ENCODE data around the gene FRY.

Gene FRY

GRCh38 chr13:32176696-32177095 is 145.1 kb downstream of the FRY start:
- TF ChIP-seq, protein P1, sequence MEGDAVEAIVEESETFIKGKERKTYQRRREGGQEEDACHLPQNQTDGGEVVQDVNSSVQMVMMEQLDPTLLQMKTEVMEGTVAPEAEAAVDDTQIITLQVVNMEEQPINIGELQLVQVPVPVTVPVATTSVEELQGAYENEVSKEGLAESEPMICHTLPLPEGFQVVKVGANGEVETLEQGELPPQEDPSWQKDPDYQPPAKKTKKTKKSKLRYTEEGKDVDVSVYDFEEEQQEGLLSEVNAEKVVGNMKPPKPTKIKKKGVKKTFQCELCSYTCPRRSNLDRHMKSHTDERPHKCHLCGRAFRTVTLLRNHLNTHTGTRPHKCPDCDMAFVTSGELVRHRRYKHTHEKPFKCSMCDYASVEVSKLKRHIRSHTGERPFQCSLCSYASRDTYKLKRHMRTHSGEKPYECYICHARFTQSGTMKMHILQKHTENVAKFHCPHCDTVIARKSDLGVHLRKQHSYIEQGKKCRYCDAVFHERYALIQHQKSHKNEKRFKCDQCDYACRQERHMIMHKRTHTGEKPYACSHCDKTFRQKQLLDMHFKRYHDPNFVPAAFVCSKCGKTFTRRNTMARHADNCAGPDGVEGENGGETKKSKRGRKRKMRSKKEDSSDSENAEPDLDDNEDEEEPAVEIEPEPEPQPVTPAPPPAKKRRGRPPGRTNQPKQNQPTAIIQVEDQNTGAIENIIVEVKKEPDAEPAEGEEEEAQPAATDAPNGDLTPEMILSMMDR (IDR thresholded peaks at IDR 0.05; ENCODE audit: insufficient read depth, low read depth, low read length, missing control alignments) = no peak
- H3K4me3 ChIP-seq (ENCODE audit: low read depth, low read length) = no peak overlapping the region
- DNase-seq (ENCODE audit: low read depth) = no peak

DNA sequence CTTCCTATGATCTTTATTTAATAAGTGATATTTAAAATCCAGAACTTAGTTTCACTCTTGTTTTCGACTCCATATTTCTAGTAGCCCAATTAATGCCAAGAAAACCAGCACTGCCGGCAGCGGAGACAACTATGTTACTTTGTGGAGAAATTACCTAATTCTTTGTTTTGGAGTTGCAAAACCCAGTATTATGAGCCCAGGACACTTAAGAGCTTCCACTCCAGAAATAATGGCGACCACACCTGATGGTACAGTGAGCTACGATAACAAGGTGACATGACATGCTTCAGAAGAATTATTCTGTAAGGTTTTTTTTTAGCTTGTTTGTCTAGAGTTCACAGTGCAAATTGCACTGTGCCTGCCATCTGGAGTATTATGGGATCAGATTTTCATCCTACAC is 147.2 kb downstream of the FRY start:
- no peak for DNase-seq (ENCODE audit: low read depth)
- TF ChIP-seq, protein P1 (IDR thresholded peaks at IDR 0.05; ENCODE audit: insufficient read depth, low read depth, low read length, missing control alignments) = no peak
- no peak overlapping the region for H3K4me3 ChIP-seq (ENCODE audit: low read depth, low read length)

DNA sequence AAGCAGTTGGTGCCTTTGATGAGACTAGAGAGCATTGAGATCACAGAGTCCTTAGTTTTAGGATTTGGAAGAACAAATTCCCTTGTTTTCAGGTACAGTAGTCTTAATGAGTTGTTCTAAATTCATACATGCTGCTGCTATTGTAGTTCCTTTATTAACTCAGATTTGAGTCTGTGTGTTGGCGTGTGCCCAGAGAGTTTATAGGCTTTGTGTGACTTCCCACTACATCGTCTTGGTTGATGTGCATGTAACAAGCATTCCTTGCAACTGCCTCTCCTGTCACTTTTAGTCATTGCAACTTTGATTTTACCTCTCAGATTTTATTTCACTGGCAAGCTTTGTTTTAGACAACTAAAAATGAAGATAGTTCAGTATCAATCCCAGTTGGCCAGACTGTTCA is 148.1 kb downstream of the FRY start:
- H3K4me3 ChIP-seq (ENCODE audit: low read depth, low read length) = no peak overlapping the region
- no peak for DNase-seq (ENCODE audit: low read depth)
- TF ChIP-seq, protein P1 (IDR thresholded peaks at IDR 0.05; ENCODE audit: insufficient read depth, low read depth, low read length, missing control alignments) = no peak

- no peak for DNase-seq (ENCODE audit: low read depth)
- TF ChIP-seq, protein P1 (IDR thresholded peaks at IDR 0.05; ENCODE audit: insufficient read depth, low read depth, low read length, missing control alignments) = no peak
- H3K4me3 ChIP-seq (ENCODE audit: low read depth, low read length) = no peak overlapping the region
Observed at GRCh38 chr13:32187651-32188050, 156.1 kb downstream of the FRY start.

GRCh38 chr13:32191452-32191998 is 160.0 kb downstream of the FRY start:
- TF ChIP-seq, protein P1 (IDR thresholded peaks at IDR 0.05; ENCODE audit: insufficient read depth, low read depth, low read length, missing control alignments) = no peak
- H3K4me3 ChIP-seq (ENCODE audit: low read depth, low read length) = no peak overlapping the region

DNA sequence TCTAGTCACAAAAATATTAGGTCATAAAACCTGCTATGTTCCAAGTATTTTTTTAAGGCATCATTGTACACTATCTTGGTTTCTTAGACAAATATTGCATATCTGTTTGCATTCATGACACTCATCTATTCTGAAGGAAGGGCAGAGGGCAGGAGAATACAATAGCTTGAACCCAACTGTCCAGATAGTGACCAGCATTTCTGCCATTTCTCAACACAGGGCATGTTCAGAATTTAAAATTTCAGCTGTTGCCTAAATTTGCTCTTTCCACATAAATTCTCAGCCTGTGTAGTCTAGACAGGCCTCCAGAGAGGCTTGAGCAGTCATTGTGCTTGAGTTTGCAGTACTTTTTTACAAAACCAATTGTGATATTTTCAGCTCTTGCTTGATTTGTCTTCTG is 164.1 kb downstream of the FRY start:
- H3K4me3 ChIP-seq (ENCODE audit: low read depth, low read length) = no peak overlapping the region
- no peak for DNase-seq (ENCODE audit: low read depth)
- TF ChIP-seq, protein P1 (IDR thresholded peaks at IDR 0.05; ENCODE audit: insufficient read depth, low read depth, low read length, missing control alignments) = no peak

More at GRCh38 chr13:32191452-32191998, 160.0 kb downstream of the FRY start:
- no peak for DNase-seq (ENCODE audit: low read depth)

DNA sequence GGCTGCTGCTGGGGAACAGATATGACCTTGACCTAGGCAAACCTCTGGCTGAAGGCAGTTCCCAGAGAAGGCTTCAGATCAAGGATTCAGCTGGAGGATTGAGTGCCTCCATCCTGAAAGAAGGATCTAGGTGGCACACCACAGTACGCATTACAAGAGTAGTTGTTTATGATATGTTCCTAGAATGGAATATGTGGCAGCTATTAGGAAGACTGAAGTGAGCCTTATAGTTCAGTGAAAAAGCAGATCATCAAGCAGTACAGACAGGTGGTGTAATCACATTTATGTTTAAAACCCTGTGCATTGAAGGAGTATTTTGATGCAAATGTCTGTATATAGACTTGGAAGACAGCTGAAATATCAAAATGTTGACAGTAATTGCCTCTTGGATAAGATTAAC is 167.6 kb downstream of the FRY start:
- TF ChIP-seq, protein P1 (IDR thresholded peaks at IDR 0.05; ENCODE audit: insufficient read depth, low read depth, low read length, missing control alignments) = no peak
- no peak overlapping the region for H3K4me3 ChIP-seq (ENCODE audit: low read depth, low read length)
- no peak for DNase-seq (ENCODE audit: low read depth)
